ENCODE data around the gene APOBEC3B. TPM values are rescaled to one million over a fixed set of nuclear protein-coding genes. Genes with fewer than 3 reads are reported as not detected.
A peak's percentile ranks its signal among the peaks of the same experiment; 100 is the strongest.
"Not testable (repeated sequence)": the region's sequence is repeated elsewhere in the genome, so short reads cannot be mapped to it uniquely, and the experiment has no call there.

Gene APOBEC3B
- total and polyA plus RNA-seq, 12 donors = 0.29 to 6.4 (median 1.2) TPM

GRCh38 chr22:38986629-38987028 is 4.5 kb downstream of the APOBEC3B start:
- 96 to 100% methylated on average over 3 of the region's 3 CpGs for WGBS, 2 donors

GRCh38 chr22:38987171-38987895 is 5.2 kb downstream of the APOBEC3B start:
- 87 to 90% methylated on average over 8 of the region's 8 CpGs for WGBS, 2 donors
- no peak for TF ChIP-seq CTCF (IDR thresholded peaks at IDR 0.05)
- no peak for DNase-seq
- H3K27me3 ChIP-seq = no peaks in the 10 kb centered on the region
- no peaks in the 10 kb centered on the region for H3K9me3 ChIP-seq
- ATAC-seq = no peak
- no peak overlapping the region for H3K27ac ChIP-seq
- intact Hi-C loops (cut with DNase I) = no loop called here
- H3K4me1 ChIP-seq = peaks cover 0 to 16% (median 4%) of the 10 kb centered on the region in 9 donors
- H3K36me3 ChIP-seq = no peaks in the 10 kb centered on the region
- H3K4me3 ChIP-seq = no peak overlapping the region

More at GRCh38 chr22:38986629-38987028, 4.5 kb downstream of the APOBEC3B start:
- H3K9me3 ChIP-seq = no peaks in the 10 kb centered on the region
- H3K27me3 ChIP-seq = no peaks in the 10 kb centered on the region
- peaks cover 0 to 24% (median 6%) of the 10 kb centered on the region in 9 donors for H3K4me1 ChIP-seq
- no peak for ATAC-seq
- intact Hi-C loops (cut with DNase I) = no loop called here
- H3K36me3 ChIP-seq = no peaks in the 10 kb centered on the region
- DNase-seq = no peak
- H3K27ac ChIP-seq = no peak overlapping the region
- TF ChIP-seq CTCF (IDR thresholded peaks at IDR 0.05) = no peak
- H3K4me3 ChIP-seq = no peak overlapping the region

GRCh38 chr22:38989466-38989865 is 7.3 kb downstream of the APOBEC3B start:
- WGBS, 2 donors = 92 to 93% methylated on average over 6 of the region's 6 CpGs

GRCh38 chr22:38992871-38993371 is 10.8 kb downstream of the APOBEC3B start:
- H3K4me3 ChIP-seq; H3K27ac ChIP-seq; intact Hi-C loops (cut with DNase I); H3K4me1 ChIP-seq; H3K36me3 ChIP-seq; H3K9me3 ChIP-seq: not testable (repeated sequence)
- peak in 7 of 8 donors; percentile 36 to 91 (median 63) for ATAC-seq
- H3K27me3 ChIP-seq = peaks cover 0 to 11% (median 0%) of the 10 kb centered on the region in 7 donors
- DNase-seq = peak in 1 of 2 donors; percentile 26
- WGBS, 2 donors = 18 to 21% methylated on average over 10 to 11 of the region's 12 CpGs

More at GRCh38 chr22:38989466-38989865, 7.3 kb downstream of the APOBEC3B start:
- Histone ChIP-seq H3K4me1 (peaks cover 0 to 7% (median 0%) of the 10 kb centered on the region in 9 donors), H3K36me3 (no peaks in the 10 kb centered on the region), H3K27me3 (no peaks in the 10 kb centered on the region), H3K4me3 (no peak overlapping the region), H3K9me3 (no peaks in the 10 kb centered on the region), H3K27ac (no peak overlapping the region)
- TF ChIP-seq CTCF (IDR thresholded peaks at IDR 0.05) = no peak
- DNase-seq (no peak), ATAC-seq (no peak)
- intact Hi-C loops (cut with DNase I) = no loop called here

GRCh38 chr22:38996105-38996504 is 14.0 kb downstream of the APOBEC3B start:
- 71 to 77% methylated on average over 6 of the region's 6 CpGs for WGBS, 2 donors
- no peak overlapping the region for H3K4me3 ChIP-seq
- no peaks in the 10 kb centered on the region for H3K9me3 ChIP-seq
- no peak for ATAC-seq
- intact Hi-C loops (cut with DNase I) = loop anchor here in 2 of 10 donors (5.0 kb wide), 2 partner anchors 39 to 229 kb away; partner anchors contain the start of gene APOBEC3A (in 1 of the 2)
- H3K4me1 ChIP-seq = peaks cover 0 to 7% (median 0%) of the 10 kb centered on the region in 9 donors
- no peaks in the 10 kb centered on the region for H3K36me3 ChIP-seq
- TF ChIP-seq CTCF (IDR thresholded peaks at IDR 0.05) = no peak
- H3K27me3 ChIP-seq = peaks cover 0 to 21% (median 4%) of the 10 kb centered on the region in 7 donors
- no peak for DNase-seq
- H3K27ac ChIP-seq = no peak overlapping the region

All from heart right ventricle (tissue), 16 donors.